ENCODE measurements around the gene TNRC6B.
"Not testable (repeated sequence)": the region's sequence is repeated elsewhere in the genome, so short reads cannot be mapped to it uniquely, and the experiment has no call there.

The TNRC6B gene

DNA sequence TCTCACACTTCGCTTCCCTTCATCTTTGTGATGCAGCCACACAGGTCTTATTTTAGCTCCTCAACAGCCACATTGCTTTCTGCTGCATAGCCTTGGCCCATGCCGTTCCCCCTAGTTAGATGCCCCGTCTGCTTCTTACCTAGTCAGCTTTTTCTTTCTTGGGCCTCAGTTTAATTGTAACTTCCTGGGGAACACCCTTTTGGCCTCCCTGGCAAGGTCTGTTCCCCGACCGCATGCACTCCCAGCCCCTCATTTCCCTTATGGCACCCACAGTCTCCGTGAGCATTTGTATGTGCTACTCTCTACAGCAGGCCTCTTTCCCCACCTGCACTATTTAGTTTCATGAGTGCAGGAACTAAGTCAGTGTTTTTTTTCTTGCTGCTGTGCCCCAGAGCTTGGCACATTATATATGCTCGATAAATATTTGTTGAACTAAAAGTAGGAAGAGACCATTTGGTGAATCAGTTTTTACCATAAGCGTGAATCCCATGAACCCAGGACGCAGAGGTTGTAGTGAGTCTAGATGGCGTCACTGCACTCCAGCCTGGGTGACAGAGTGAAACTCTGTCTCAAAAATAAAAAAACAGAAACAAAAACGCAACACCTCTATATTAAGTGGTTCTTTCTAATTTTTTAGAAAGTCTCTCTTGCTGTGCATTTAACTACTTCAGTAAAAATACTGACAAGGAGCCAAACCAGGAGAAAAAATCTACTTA is 38.5 kb downstream of the TNRC6B start:
- DNase-seq: no peak

- DNase-seq: no peak
These were observed 40.4 kb downstream of the TNRC6B start for GRCh38 chr22:40218152-40218551.

- no peak for DNase-seq
These were observed 41.1 kb downstream of the TNRC6B start for GRCh38 chr22:40218723-40219294.

DNA sequence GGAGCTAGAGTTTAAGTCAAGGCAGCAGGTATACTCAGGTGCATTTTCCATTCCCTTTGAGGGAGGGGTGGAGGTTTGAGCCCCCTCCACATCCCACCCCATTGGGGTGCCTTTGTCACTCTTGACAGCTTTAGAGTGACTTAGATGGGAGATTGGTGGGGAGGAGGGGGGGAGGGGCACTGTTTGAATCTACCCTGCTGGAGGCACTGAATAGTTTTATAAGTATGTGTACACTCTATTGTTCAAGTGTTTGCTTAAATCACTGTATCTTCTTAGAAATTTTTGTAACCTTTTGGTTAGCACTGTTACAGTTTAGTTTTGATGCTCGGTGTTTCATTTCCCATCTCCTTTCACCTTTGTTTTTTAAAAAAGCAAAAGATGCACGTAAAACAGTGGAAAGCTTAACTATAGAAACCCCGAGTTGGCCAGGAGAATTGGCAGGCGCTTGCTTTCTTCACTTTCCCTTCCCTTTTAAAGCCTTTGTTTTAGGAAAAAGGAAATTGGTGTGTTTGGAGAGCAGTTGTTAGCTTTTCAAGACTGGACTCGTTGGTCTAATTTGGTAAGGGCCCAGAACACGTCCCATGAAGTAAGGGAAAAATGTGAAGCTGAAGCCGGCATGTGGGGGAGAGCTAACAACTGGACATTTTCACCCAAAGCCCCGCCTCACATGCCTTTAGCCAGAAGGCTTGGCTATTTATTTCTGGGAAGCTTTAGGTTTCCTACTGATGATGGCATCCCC is 42.8 kb downstream of the TNRC6B start:
- DNase-seq: no peak

GRCh38 chr22:40221055-40221414 is 43.3 kb downstream of the TNRC6B start:
- DNase-seq: no peak

DNA sequence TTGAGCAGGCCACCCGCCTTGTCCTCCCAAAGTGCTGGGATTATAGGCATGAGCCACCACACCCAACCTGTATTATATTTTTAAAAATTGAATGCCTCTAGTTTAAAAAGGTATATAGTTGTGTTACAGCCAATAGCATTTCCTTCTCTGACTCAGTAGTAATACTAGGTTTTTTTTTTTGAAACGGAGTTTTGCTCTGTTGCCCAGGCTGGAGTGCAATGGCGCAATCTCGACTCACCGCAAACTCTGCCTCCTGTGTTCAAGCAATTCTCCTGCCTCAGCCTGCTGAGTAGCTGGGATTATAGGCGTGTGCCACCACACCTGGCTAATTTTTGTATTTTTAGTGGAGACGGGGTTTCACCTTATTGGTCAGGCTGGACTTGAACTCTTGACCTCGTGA is 45.3 kb downstream of the TNRC6B start:
- not testable (repeated sequence) for DNase-seq

DNA sequence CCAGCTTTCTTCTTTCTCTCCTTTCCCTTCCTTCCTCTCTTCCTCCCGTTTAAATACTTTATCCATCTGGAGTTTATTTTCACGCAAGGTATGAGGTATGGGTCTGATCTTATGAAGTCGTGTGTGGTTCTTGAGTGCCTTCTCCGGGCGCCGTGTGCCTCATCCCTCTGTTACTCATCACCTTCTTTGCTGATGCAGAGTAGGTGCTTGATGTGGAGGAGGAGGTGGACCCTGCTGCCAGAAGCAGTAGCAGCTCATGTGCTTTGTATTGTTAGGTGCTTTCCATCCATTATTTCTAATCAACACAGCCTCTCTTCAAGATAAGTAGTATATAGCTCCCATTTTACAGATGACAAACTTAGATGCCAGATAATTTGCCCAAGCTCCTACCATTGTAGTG is 47.0 kb downstream of the TNRC6B start:
- DNase-seq: no peak

- no peak for DNase-seq
These were observed 48.9 kb downstream of the TNRC6B start for GRCh38 chr22:40226620-40227019.

GRCh38 chr22:40231618-40232313 is 54.0 kb downstream of the TNRC6B start:
- DNase-seq: no peak

DNA sequence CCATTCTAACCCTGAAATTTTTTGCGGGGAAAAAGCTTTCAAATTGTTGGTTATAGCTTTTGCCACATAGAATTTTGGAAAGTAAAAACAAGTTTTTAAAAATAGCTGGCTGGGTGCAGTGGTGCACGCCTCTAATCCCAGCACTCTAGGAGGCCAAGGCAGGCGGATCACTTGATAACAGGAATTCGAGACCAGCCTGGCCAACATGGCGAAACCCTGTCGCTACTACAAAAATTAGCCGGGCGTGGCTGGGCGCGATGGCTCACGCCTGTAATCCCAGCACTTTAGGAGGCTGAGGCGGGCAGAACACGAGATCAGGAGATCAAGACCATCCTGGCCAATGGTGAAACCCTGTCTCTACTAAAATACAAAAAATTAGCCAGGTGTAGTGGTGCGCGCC is 54.9 kb downstream of the TNRC6B start:
- no peak for DNase-seq

GRCh38 chr22:40233886-40234285 is 56.2 kb downstream of the TNRC6B start:
- no peak for DNase-seq

- DNase-seq: no peak
These were observed 56.9 kb downstream of the TNRC6B start for GRCh38 chr22:40234658-40235057.

DNA sequence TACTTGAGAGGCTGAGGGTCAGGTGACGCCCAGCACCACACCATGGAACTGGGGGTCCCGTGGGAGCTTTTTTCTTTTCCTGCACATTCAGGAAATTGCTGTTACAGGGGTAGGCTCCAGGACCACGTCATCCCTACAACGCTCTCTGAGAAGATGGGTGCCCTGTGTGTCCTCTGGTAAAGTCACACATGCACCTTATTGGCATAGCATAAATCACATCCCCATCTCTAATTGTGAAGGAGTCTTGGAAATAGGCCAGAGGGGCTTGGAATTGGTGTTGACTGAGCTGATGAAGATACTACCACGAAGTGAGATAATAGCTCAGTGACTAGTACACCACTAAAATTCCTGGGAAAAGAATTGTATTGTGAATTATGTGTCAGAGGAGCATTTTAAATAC is 57.6 kb downstream of the TNRC6B start:
- DNase-seq: no peak

GRCh38 chr22:40236131-40236665 is 58.5 kb downstream of the TNRC6B start:
- DNase-seq: no peak

GRCh38 chr22:40237241-40237640 is 59.5 kb downstream of the TNRC6B start:
- no peak for DNase-seq

GRCh38 chr22:40237788-40238424 is 60.2 kb downstream of the TNRC6B start:
- DNase-seq: no peak

- DNase-seq: no peak
These were observed 61.0 kb downstream of the TNRC6B start for GRCh38 chr22:40238425-40239344.

- DNase-seq: no peak
These were observed 61.6 kb downstream of the TNRC6B start for GRCh38 chr22:40239345-40239683.

- DNase-seq: no peak
These were observed 62.4 kb downstream of the TNRC6B start for GRCh38 chr22:40240160-40240559.

DNA sequence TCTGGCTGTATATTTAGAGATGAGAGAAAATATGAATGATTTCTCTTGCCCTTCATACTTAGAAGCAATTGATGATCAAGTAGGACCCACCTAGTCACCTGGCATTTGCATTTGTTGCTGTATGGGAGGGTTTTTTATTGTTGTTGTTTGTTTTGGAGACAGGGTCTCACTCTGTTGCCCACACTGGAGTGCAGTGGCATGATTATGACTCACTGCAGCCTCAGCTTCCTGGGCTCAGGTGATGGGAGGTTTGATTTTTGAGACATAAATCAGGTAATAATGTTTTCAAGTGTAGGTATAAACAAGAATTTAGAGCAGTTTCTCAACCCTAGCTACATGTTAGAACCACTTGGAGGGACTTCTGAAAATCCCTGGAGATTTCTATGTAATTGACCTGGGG is 63.0 kb downstream of the TNRC6B start:
- DNase-seq: no peak

GRCh38 chr22:40241200-40241763 is 63.6 kb downstream of the TNRC6B start:
- DNase-seq: no peak

DNA sequence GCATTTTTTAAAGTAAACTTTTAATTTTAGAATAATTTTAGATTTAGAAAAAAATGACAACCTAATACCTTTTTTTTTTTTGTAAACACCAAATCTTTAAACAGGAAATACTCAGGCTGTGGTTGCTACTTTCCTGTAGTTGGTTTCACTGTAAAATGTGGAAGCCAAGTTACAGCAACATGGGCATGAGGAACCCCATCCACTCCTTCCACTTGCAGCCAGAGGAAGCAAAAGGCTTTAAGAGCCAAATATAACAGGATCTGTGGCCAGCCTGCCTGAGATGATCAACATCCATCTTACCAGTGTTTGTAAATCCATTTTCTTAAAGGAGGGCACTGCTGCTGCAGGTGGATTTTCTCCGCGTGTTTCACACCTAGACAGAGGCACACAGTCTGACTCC is 66.2 kb downstream of the TNRC6B start:
- DNase-seq: no peak
